ENCODE measurements around the gene NKX6-2.

DNA sequence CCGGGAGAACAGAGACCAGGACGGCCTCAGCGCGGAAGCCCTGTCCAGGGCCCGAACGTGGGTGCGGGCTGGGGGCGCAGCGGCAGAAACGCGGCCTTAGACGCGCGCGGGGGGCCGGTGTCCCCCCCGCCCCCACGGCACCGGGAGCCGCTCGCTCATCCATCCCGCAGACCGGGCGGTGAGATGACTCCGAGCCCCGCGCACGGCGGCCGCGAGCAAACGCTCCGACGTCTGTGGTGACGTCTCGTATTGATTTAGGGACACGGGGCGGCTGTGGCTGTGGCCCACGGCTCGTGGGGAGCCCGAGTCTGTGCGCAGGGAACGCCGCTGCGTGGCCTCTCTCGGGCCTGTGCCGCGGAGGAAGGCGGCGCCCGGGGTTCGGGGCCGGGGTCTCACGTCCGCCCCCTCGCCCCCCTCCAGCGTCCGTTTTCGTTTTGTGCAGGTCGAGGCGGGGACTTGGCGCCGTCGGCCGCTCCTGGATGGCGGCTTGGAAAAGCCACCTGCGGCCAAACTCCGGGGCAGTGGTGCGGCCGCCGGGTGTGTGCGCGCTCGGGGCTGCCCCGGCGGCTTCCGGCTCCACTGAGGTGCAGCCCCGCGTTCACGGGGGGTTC, 1.0 kb upstream of the NKX6-2 start:
- TF ChIP-seq, protein P1, sequence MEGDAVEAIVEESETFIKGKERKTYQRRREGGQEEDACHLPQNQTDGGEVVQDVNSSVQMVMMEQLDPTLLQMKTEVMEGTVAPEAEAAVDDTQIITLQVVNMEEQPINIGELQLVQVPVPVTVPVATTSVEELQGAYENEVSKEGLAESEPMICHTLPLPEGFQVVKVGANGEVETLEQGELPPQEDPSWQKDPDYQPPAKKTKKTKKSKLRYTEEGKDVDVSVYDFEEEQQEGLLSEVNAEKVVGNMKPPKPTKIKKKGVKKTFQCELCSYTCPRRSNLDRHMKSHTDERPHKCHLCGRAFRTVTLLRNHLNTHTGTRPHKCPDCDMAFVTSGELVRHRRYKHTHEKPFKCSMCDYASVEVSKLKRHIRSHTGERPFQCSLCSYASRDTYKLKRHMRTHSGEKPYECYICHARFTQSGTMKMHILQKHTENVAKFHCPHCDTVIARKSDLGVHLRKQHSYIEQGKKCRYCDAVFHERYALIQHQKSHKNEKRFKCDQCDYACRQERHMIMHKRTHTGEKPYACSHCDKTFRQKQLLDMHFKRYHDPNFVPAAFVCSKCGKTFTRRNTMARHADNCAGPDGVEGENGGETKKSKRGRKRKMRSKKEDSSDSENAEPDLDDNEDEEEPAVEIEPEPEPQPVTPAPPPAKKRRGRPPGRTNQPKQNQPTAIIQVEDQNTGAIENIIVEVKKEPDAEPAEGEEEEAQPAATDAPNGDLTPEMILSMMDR (IDR thresholded peaks at IDR 0.05): no peak
- TF ChIP-seq POLR2A (IDR thresholded peaks at IDR 0.05): no peak
- TF ChIP-seq POLR2AphosphoS5 (IDR thresholded peaks at IDR 0.05): no peak
